HG03108 (cell line): ENCODE results near the gene MIDN.
"Not testable (repeated sequence)": the region's sequence is repeated elsewhere in the genome, so short reads cannot be mapped to it uniquely, and the experiment has no call there.

Experiments
- ATAC-seq: cut with Tn5 transposase; IDR thresholded peaks from one replicate; pipeline ENCODE4 v1.9.1; 2021; ENCODE audit warnings: moderate library complexity; ENCODE audit not compliant: unreplicated experiment

The MIDN gene

DNA sequence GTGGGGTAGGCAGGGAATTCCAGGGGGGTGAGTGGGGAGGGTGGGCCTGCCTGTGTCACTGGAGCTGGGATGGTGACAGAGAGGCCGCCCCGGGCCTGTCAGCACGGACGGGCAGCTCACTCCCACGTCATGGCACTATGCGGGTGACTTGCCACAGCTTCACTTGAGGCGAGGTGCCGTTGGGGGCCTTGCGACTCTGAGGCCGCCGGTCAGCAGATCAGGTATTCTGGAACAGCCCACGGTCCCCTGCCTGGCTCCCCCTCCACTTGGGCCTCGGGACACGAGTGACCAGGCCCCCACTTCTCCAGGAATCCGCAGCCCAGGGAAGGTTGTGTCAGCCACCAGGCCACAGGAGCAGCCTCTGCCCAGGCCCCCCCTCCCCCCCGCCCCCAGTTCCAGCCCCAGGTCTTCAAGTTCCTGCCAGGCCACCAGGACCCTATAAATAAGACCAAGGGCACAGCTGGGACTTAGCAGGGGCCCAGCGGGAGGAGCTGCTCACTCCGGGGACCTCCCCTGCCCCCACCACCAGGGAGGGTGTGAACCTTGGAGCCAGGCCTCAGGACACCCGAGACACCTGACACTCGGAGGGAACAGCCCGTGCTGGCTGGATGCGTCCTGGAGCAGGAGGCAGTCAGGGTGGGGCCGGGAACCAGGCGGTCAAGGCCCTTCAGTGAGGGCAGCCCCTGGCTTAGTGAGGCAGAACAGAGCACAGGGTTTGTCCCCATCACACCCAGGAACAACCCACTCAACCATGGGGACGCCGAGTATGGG, 2.7 kb upstream of the MIDN start:
- ATAC-seq = no peak

GRCh38 chr19:1246265-1247087, 1.9 kb upstream of the MIDN start:
- ATAC-seq = not testable (repeated sequence)

- ATAC-seq = no peak
Observed at GRCh38 chr19:1247748-1248138, 640 bp upstream of the MIDN start.

DNA sequence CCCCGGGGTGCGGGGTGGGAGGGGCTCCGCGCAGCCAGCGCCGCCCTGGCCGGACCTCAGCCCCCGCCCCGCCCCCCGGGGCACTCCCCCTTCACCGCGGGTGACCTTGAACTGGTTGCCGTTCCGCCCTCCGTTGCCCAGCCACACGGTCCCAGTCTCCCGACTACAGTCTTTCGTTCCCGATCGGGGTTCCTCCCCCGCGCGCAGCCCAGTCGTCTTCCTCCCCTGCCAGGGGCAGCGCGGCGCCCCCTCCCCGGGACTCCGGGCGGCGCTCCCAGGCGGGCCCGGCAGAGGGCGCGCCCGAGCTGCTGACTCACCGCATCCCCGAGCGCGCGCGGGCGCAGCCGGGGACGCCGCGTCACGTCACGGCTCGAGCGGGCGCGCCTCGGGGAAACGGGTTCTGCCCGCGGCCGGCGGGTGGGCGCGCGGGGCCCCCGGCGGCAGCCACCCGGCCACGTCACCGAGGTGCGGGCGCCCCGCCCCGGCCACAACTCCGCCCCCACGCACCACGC, 459 bp downstream of the MIDN start:
- ATAC-seq = peak; percentile 16

GRCh38 chr19:1249298-1249989, 1.1 kb downstream of the MIDN start:
- ATAC-seq = peak; percentile 39

DNA sequence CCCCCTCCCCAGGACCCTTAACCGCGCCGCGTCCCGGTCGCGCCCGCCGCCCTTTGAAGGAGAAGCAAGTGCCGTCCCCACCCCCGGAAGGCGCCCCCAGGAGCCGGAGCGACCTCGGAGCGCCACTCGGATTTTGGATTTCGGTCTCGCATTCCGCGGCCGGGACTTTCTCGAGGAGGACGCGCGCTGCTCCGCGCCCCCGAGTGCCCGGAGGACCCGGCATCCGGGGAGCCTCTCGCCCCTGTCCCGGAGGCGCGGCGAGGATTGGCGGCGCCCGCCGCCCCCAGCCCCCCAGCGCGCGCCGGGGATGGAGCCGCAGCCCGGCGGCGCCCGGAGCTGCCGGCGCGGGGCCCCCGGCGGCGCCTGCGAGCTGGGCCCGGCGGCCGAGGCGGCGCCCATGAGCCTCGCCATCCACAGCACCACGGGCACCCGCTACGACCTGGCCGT, 1.6 kb downstream of the MIDN start:
- no peak for ATAC-seq

GRCh38 chr19:1250437-1251260, 2.3 kb downstream of the MIDN start:
- ATAC-seq = no peak

DNA sequence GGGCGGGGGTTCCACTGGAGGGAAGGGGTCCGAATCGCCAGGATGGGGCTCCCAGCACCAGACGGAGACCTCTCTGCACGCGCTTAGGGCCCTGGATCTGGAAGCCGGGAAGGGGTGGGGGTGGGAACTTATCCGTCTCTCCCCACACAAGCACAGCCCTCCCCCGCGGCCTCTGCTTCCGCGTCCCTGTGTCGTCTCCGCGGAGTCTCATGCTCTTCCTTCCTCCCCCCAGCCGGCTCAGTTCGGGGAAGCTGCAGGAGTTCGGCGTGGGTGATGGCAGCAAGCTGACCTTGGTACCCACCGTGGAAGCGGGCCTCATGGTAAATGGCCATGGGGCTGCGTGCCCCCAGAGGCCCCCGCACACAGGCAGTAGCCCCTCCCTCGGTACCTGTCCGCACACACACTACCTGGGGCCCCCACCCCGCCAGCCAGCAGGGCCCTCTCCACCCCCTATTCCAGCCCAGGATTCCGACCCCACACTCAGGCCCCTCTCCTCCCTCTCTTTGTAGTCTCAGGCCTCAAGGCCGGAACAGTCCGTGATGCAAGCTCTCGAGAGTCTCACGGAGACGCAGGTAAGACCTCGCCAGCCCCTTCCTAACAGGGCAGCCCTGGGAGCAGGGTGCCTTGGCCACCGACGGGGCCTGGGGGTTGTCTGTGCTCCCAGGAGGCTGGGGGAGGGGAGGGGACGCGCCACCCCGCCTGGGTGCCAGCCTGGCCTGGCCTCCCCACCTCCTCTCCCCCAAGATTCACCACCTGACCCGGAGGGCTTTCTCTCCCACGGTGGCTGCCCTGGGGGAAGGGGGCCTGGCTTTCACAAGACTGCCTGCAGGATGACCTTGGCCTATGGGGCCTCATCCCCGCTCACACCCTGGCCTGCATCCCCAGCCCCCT, 3.2 kb downstream of the MIDN start:
- no peak for ATAC-seq

DNA sequence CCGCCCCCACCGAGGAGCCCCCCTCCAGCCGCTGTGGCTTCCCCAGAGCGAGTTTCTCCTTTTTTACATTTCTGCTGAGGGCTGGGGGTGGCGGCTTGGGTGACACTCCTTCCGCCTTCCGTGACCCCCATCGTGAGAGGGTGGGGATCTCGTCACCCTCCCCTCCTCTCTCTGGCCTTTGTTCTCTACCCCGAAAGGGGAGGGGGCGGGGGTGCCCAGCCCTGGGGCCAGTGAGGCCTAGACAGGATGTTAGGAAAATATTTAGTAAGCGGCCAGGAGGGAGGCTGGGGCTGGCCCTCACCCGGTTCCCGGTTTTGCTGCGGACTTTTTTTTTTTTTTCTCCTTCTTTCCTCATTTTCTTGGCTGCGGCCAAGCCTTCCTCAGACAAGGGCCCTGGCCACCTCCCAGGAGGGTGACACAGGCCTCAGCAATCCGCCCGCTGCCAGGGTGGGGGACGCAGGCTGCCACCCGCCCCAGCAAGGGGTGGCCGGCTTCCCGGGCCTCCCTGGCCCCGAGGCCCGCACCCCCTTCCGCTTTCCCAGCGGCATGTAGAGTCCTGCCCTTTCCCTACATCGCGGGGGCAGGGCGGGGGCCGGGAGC, 3.9 kb downstream of the MIDN start:
- ATAC-seq = no peak

DNA sequence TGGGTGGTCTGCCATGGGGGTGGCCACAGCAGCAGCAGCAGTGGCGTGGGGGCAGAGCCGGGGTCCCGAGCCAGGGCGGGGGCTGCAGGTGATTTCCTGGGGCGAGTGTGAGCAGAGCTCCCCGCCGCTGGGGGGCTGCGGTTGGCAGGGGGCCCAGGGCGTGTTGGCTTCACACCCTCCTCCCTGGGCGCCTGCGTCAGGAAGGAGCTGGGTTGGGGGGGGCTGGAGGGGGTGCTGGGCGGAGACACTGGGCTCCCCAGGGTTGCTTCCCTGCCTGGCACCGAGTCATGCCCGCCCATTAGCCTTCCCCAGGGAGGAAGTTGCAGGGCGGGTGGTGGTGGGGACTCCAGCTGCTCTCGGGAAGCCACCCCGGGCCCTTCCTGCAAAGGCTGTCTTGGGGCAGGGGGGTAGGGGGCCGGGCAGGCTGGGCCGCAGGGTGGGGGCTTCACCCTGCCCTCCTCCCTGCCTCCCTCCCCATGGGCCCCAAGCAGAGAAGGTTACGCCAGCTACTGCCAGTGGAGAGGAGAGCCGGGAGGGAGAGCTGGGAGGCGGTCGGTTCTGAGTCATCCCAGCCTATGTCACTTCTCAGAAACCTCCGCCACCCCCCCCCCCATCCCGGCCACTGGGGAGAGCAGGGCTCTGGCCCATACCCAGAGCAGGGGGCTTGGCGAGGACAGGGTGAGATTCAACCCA, 4.6 kb downstream of the MIDN start:
- ATAC-seq = no peak

GRCh38 chr19:1253514-1254080, 5.2 kb downstream of the MIDN start:
- ATAC-seq = no peak

- no peak for ATAC-seq
Observed at GRCh38 chr19:1254081-1254527, 5.7 kb downstream of the MIDN start.

DNA sequence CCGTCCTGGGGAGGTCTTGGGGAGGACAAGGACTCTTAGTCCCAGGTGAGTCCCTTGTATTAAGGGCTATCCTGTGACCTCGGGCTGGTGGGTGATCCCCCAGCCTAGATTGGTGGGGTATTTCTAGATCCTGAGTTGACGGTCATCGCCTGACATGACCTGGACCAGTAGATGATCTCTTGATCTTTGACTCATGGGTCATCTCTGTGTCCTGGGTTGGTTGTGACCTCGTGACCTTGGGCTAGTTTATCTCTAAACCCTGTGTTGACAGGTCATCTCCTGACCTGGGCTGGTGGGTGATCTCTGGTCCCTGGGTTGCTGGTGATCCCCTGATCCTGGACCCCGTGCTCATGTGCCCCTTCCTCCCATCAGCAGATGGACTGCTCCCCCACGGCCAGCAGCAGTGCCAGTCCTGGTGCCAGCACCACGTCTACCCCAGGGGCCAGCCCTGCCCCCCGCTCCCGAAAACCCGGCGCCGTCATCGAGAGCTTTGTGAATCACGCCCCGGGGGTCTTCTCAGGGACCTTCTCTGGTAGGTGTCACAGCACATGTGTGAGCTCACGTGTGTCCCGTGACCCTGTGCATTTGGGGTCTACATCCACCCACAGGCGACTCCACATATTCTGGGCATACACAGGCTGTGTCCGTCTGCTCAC, 6.3 kb downstream of the MIDN start:
- no peak for ATAC-seq

DNA sequence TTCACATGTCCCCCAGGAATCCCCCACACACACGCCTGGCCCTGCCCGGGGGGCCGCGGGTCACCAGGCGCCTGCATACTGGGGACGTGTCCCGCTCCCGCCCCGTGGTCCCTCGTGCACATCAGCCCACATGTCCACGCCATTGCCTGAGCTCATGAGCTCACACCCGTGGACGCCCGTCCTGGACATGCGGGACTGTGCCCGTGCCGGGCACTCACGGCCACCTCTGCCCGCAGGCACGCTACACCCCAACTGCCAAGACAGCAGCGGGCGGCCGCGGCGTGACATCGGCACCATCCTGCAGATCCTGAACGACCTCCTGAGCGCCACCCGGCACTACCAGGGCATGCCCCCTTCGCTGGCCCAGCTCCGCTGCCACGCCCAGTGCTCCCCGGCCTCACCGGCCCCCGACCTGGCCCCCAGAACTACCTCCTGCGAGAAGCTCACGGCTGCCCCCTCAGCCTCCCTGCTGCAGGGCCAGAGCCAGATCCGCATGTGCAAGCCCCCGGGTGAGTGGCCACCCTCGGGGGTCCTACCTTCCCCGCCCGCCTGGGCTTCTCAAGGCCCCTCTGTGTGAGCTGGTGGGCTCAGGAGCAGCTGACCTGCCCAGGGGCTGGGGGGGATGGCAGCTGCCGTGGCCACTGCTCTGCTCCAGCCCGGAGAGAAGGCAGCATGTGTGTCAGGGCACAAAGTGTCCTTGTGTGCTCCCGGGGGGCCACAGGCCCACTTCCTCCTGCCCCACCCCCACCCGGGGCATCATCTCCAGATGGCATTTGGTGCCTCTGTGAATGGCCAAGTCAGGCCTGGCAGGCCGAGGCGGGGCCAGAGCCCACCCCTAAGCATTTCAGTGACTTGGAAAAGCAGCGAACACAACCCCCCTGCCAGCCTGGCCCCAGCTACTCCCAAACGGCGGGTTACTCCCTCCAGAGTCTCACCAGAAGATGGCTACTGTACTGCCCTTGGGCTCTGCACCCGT, 7.1 kb downstream of the MIDN start:
- no peak for ATAC-seq

DNA sequence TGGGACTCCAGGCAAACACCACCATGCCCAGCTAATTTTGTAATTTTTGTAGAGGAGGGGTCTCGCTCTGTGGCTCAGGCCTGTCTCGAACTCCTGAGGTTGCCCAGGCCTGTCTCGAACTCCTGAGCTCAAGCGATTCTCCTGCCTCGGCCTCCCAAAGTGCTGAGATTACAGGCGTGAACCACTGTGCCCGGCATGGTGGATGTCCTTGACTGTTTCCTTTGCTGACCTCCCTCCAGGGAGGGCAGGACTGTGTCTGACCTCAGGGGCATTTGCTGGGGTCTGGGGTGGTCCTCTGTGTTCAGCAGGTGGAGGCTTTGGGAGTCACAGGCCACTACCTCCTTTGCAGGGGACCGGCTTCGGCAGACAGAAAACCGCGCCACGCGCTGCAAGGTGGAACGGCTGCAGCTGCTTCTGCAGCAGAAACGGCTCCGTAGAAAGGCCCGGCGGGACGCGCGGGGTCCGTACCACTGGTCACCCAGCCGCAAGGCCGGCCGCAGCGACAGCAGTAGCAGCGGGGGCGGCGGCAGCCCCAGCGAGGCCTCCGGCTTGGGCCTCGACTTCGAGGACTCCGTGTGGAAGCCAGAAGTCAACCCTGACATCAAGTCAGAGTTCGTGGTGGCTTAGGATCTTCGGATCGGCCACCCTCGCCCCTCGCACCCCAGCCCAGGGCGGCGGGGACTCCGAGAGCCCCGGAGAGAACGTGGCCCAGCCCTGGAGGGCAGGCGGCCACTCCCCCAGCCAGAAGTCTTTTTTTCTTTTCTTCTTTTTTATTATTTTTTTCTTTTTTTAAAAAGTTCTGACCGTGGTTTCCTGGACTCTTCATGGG, 8.5 kb downstream of the MIDN start:
- ATAC-seq = no peak
